Measurements from ENCODE around the gene CCNT2. TPM values are rescaled to one million over a fixed set of nuclear protein-coding genes. Genes with fewer than 3 reads are reported as not detected.

The CCNT2 gene
- total and polyA plus RNA-seq, 4 donors = 3.0 to 49.9 (median 24.7) TPM

GRCh38 chr2:134910763-134911399 is 7.7 kb upstream of the CCNT2 start:
- WGBS, 2 donors = 74 to 85% methylated on average over 2 of the region's 2 CpGs
- Histone ChIP-seq H3K36me3 (ENCODE audit: control insufficient read depth in 1 of 2, insufficient read depth in 2 of 2, low read length in 1 of 2) (no peaks in the 10 kb centered on the region), H3K4me1 (ENCODE audit: control insufficient read depth in 1 of 2, insufficient read depth in 2 of 2, low read length in 2 of 2) (no peaks in the 10 kb centered on the region), H3K4me3 (ENCODE audit: low read length in 2 of 2) (no peak overlapping the region), H3K9me3 (ENCODE audit: control insufficient read depth, low read length) (no peaks in the 10 kb centered on the region), H3K27me3 (ENCODE audit: control insufficient read depth in 1 of 2, insufficient read depth in 2 of 2, low read length in 1 of 2) (no peaks in the 10 kb centered on the region), H3K27ac (ENCODE audit: low read depth in 1 of 2, low read length in 2 of 2) (no peak overlapping the region)
- ATAC-seq (ENCODE audit: low FRiP score) (no peak), DNase-seq (no peak)
- intact Hi-C loops (cut with DNase I) = loop anchor here in 1 of 2 donors (10.0 kb wide), 1 partner anchor 964 kb away; the partner anchor contains the start of gene MCM6

DNA sequence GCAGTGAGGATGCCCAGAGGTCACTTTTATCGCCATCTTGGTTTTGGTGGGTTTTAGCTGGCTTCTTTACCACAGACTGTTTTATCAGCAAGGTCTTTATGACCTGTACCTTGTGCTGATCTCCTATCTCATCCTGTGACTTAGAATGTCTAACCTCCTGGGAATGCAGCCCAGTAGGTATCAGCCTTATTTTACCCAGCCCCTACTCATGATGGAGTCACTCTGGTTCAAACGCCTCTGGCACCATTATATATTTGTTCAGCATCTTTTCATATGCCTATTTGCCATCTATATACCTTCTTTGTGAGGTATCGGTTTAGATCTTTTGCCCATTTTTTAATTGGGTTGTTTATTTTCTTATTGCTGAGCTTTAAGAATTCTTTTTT is 7.2 kb upstream of the CCNT2 start:
- no peaks in the 10 kb centered on the region for H3K36me3 ChIP-seq (ENCODE audit: control insufficient read depth in 1 of 2, insufficient read depth in 2 of 2, low read length in 1 of 2)
- intact Hi-C loops (cut with DNase I) = loop anchor here in 1 of 2 donors (10.0 kb wide), 1 partner anchor 963 kb away; the partner anchor contains the start of gene MCM6
- no peak overlapping the region for H3K27ac ChIP-seq (ENCODE audit: low read depth in 1 of 2, low read length in 2 of 2)
- H3K4me1 ChIP-seq (ENCODE audit: control insufficient read depth in 1 of 2, insufficient read depth in 2 of 2, low read length in 2 of 2) = no peaks in the 10 kb centered on the region
- H3K9me3 ChIP-seq (ENCODE audit: control insufficient read depth, low read length) = no peaks in the 10 kb centered on the region
- DNase-seq (no peak), ATAC-seq (ENCODE audit: low FRiP score) (no peak)
- no peaks in the 10 kb centered on the region for H3K27me3 ChIP-seq (ENCODE audit: control insufficient read depth in 1 of 2, insufficient read depth in 2 of 2, low read length in 1 of 2)
- H3K4me3 ChIP-seq (ENCODE audit: low read length in 2 of 2) = no peak overlapping the region
- 90 to 91% methylated on average over 3 of the region's 3 CpGs for WGBS, 2 donors

DNA sequence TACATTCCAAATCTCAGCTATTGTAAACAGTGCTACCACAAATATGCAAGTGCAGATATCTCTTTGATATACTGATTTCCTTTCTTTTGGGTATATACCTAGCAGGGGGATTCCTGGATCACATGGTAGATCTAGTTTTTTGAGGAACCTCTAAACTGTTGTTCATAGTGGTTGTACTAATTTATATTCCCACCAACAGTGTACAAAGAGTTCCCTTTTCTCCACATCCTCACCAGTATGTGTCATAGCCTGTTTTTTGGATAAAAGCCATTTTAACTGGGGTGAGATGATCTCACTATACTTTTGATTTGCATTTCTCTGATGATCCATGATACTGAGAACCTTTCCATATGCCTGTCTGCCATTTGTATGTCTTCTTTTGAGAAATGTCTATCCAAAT is 6.3 kb upstream of the CCNT2 start:
- DNase-seq = no peak
- Histone ChIP-seq H3K9me3 (ENCODE audit: control insufficient read depth, low read length) (no peaks in the 10 kb centered on the region), H3K4me1 (ENCODE audit: control insufficient read depth in 1 of 2, insufficient read depth in 2 of 2, low read length in 2 of 2) (no peaks in the 10 kb centered on the region), H3K27ac (ENCODE audit: low read depth in 1 of 2, low read length in 2 of 2) (no peak overlapping the region), H3K27me3 (ENCODE audit: control insufficient read depth in 1 of 2, insufficient read depth in 2 of 2, low read length in 1 of 2) (no peaks in the 10 kb centered on the region), H3K36me3 (ENCODE audit: control insufficient read depth in 1 of 2, insufficient read depth in 2 of 2, low read length in 1 of 2) (no peaks in the 10 kb centered on the region), H3K4me3 (ENCODE audit: low read length in 2 of 2) (no peak overlapping the region)
- ATAC-seq (ENCODE audit: low FRiP score) = no peak
- intact Hi-C loops (cut with DNase I) = loop anchor here in 1 of 2 donors (10.0 kb wide), 1 partner anchor 962 kb away; the partner anchor contains the start of gene MCM6

GRCh38 chr2:134917360-134917865 is 1.2 kb upstream of the CCNT2 start:
- peak overlapping the region; percentile 44 to 69 for H3K4me3 ChIP-seq (ENCODE audit: low read length in 2 of 2)
- DNase-seq (peak in 1 of 2 donors; percentile 42), ATAC-seq (ENCODE audit: low FRiP score) (no peak)
- no peaks in the 10 kb centered on the region for H3K4me1 ChIP-seq (ENCODE audit: control insufficient read depth in 1 of 2, insufficient read depth in 2 of 2, low read length in 2 of 2)
- WGBS, 2 donors = 40 to 44% methylated on average over 16 of the region's 16 CpGs
- no peaks in the 10 kb centered on the region for H3K9me3 ChIP-seq (ENCODE audit: control insufficient read depth, low read length)
- no peaks in the 10 kb centered on the region for H3K36me3 ChIP-seq (ENCODE audit: control insufficient read depth in 1 of 2, insufficient read depth in 2 of 2, low read length in 1 of 2)
- no peaks in the 10 kb centered on the region for H3K27me3 ChIP-seq (ENCODE audit: control insufficient read depth in 1 of 2, insufficient read depth in 2 of 2, low read length in 1 of 2)
- H3K27ac ChIP-seq (ENCODE audit: low read depth in 1 of 2, low read length in 2 of 2) = peak overlapping the region; percentile 31 to 43
- intact Hi-C loops (cut with DNase I) = loop anchor here (5.0 to 10.0 kb wide), 2 partner anchors 825 to 957 kb away; partner anchors contain the start of genes UBXN4 (in 2 of the 2) and MCM6 (in 1 of the 2)

- Histone ChIP-seq H3K36me3 (ENCODE audit: control insufficient read depth in 1 of 2, insufficient read depth in 2 of 2, low read length in 1 of 2) (no peaks in the 10 kb centered on the region), H3K9me3 (ENCODE audit: control insufficient read depth, low read length) (no peaks in the 10 kb centered on the region), H3K4me1 (ENCODE audit: control insufficient read depth in 1 of 2, insufficient read depth in 2 of 2, low read length in 2 of 2) (no peaks in the 10 kb centered on the region), H3K4me3 (ENCODE audit: low read length in 2 of 2) (peak overlapping the region; percentile 44 to 69), H3K27ac (ENCODE audit: low read depth in 1 of 2, low read length in 2 of 2) (peak overlapping the region; percentile 31 to 43), H3K27me3 (ENCODE audit: control insufficient read depth in 1 of 2, insufficient read depth in 2 of 2, low read length in 1 of 2) (no peaks in the 10 kb centered on the region)
- 1% methylated on average over 37 to 38 of the region's 38 CpGs for WGBS, 2 donors
- intact Hi-C loops (cut with DNase I) = loop anchor here (5.0 to 10.0 kb wide), 2 partner anchors 824 to 957 kb away; partner anchors contain the start of genes UBXN4 (in 2 of the 2) and MCM6 (in 1 of the 2)
- ATAC-seq (ENCODE audit: low FRiP score) (peak; percentile 93), DNase-seq (no peak)
These were observed 615 bp upstream of the CCNT2 start for GRCh38 chr2:134917888-134918525.

- H3K27me3 ChIP-seq (ENCODE audit: control insufficient read depth in 1 of 2, insufficient read depth in 2 of 2, low read length in 1 of 2) = no peaks in the 10 kb centered on the region
- H3K4me1 ChIP-seq (ENCODE audit: control insufficient read depth in 1 of 2, insufficient read depth in 2 of 2, low read length in 2 of 2) = peaks cover 0 to 4% of the 10 kb centered on the region in 2 donors
- peak overlapping the region; percentile 70 to 74 for H3K27ac ChIP-seq (ENCODE audit: low read depth in 1 of 2, low read length in 2 of 2)
- no peaks in the 10 kb centered on the region for H3K9me3 ChIP-seq (ENCODE audit: control insufficient read depth, low read length)
- no peaks in the 10 kb centered on the region for H3K36me3 ChIP-seq (ENCODE audit: control insufficient read depth in 1 of 2, insufficient read depth in 2 of 2, low read length in 1 of 2)
- peak in 1 of 2 donors; percentile 44 for DNase-seq
- WGBS, 2 donors = 2% methylated on average over 30 of the region's 30 CpGs
- ATAC-seq (ENCODE audit: low FRiP score) = peak; percentile 0
- intact Hi-C loops (cut with DNase I) = loop anchor here (5.0 to 10.0 kb wide), 2 partner anchors 823 to 955 kb away; partner anchors contain the start of genes UBXN4 (in 2 of the 2) and MCM6 (in 1 of the 2)
- peak overlapping the region; percentile 83 to 86 for H3K4me3 ChIP-seq (ENCODE audit: low read length in 2 of 2)
These were observed 954 bp downstream of the CCNT2 start for GRCh38 chr2:134919341-134920210.

- Histone ChIP-seq H3K4me1 (ENCODE audit: control insufficient read depth in 1 of 2, insufficient read depth in 2 of 2, low read length in 2 of 2) (peaks cover 2 to 4% of the 10 kb centered on the region in 2 donors), H3K36me3 (ENCODE audit: control insufficient read depth in 1 of 2, insufficient read depth in 2 of 2, low read length in 1 of 2) (no peaks in the 10 kb centered on the region), H3K27me3 (ENCODE audit: control insufficient read depth in 1 of 2, insufficient read depth in 2 of 2, low read length in 1 of 2) (no peaks in the 10 kb centered on the region), H3K4me3 (ENCODE audit: low read length in 2 of 2) (no peak overlapping the region), H3K9me3 (ENCODE audit: control insufficient read depth, low read length) (no peaks in the 10 kb centered on the region), H3K27ac (ENCODE audit: low read depth in 1 of 2, low read length in 2 of 2) (no peak overlapping the region)
- intact Hi-C loops (cut with DNase I) = no loop called here
- WGBS, 2 donors = 86 to 95% methylated on average over 1 of the region's 1 CpG
- ATAC-seq (ENCODE audit: low FRiP score) = no peak
- DNase-seq = no peak
These were observed 6.3 kb downstream of the CCNT2 start for GRCh38 chr2:134924912-134925311.

DNA sequence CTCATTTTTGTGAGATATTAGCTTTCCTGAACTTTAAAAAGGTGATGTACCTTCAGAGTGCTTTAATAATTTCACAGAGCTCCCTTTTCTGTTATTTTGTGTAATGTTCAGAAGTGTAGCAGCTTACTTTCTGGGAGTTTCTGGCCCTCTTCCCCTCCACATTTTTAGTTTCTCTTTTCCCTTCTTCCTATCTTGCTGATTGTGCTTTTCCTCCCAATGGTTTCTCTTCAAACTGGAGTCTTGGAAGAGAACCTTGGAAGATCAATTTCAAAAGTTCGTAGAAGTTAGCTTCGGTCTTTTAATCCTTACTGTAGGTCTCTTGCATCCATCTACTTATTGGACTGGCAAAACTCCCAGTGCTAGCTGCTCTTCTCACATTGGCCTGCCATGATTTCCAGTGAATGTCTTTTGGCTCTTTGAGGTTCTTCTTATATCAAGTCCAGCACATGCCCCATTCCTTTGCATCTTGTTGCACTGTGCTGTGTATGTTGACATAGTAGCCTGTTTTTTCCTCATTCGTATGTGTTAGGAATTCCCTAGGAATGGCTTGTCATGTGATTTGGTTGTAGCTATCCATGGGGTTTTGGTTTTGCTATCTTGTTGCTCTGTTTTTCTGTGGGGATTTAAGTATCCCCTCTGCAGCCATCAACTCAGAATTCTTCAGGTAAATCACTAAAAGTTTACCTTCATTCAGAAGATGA is 7.8 kb downstream of the CCNT2 start:
- ATAC-seq (ENCODE audit: low FRiP score) (no peak), DNase-seq (no peak)
- intact Hi-C loops (cut with DNase I) = no loop called here
- no peak overlapping the region for H3K27ac ChIP-seq (ENCODE audit: low read depth in 1 of 2, low read length in 2 of 2)
- no peak overlapping the region for H3K4me3 ChIP-seq (ENCODE audit: low read length in 2 of 2)
- WGBS, 2 donors = 62 to 67% methylated on average over 3 of the region's 3 CpGs
- H3K27me3 ChIP-seq (ENCODE audit: control insufficient read depth in 1 of 2, insufficient read depth in 2 of 2, low read length in 1 of 2) = no peaks in the 10 kb centered on the region
- peaks cover 2 to 4% of the 10 kb centered on the region in 2 donors for H3K4me1 ChIP-seq (ENCODE audit: control insufficient read depth in 1 of 2, insufficient read depth in 2 of 2, low read length in 2 of 2)
- no peaks in the 10 kb centered on the region for H3K9me3 ChIP-seq (ENCODE audit: control insufficient read depth, low read length)
- no peaks in the 10 kb centered on the region for H3K36me3 ChIP-seq (ENCODE audit: control insufficient read depth in 1 of 2, insufficient read depth in 2 of 2, low read length in 1 of 2)
